Measurements from ENCODE around the gene PPARG. TPM values are rescaled to one million over a fixed set of nuclear protein-coding genes. Genes with fewer than 3 reads are reported as not detected.

PPARG gene
- polyA plus RNA-seq, 4 donors, result 11.7 to 40.3 (median 30.6) TPM

DNA sequence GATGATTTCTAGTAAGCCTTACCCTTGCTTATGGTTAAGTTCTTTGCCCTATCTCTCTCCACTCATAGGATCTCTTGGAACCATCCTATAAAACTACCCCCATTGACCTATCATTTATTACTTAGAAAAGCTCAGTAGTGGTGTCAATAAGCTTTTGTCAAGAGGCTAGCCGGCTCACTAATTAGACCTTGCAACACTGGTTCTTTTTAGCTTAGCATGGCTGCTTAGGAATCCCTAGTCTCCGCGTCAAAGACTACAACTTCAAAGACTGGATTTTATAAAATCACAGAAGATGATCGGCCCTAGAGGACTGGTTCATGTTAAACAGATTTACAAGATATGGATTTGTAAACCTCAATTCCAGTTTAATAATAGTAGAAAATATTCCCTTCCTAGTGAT is 7.6 kb downstream of the PPARG start:
- DNase-seq, result no peak
- no peaks in the 10 kb centered on the region for H3K27me3 ChIP-seq (ENCODE audit: control insufficient read depth in 3 of 3, insufficient read depth in 3 of 3, low read length in 3 of 3)
- 85 to 92% (median 86%) methylated on average over 4 of the region's 4 CpGs for WGBS, 3 donors
- no peaks in the 10 kb centered on the region for H3K9me3 ChIP-seq (ENCODE audit: control insufficient read depth in 2 of 2, insufficient read depth in 1 of 2, low read depth in 1 of 2, low read length in 1 of 2)
- no peak overlapping the region for H3K27ac ChIP-seq (ENCODE audit: low read depth in 1 of 3, low read length in 2 of 3)
- H3K4me3 ChIP-seq (ENCODE audit: low read depth in 1 of 3, low read length in 3 of 3), result no peak overlapping the region
- H3K4me1 ChIP-seq (ENCODE audit: control insufficient read depth in 3 of 3, insufficient read depth in 2 of 3, low read depth in 1 of 3, low read length in 2 of 3), result no peaks in the 10 kb centered on the region
- peaks cover 0 to under 1% (median 0%) of the 10 kb centered on the region in 3 donors for H3K36me3 ChIP-seq (ENCODE audit: control insufficient read depth in 3 of 3, insufficient read depth in 2 of 3, low read depth in 1 of 3, low read length in 3 of 3)
- FAIRE-seq, result no peak

- Histone ChIP-seq H3K27me3 (ENCODE audit: control insufficient read depth in 3 of 3, insufficient read depth in 3 of 3, low read length in 3 of 3) (no peaks in the 10 kb centered on the region), H3K4me1 (ENCODE audit: control insufficient read depth in 3 of 3, insufficient read depth in 2 of 3, low read depth in 1 of 3, low read length in 2 of 3) (peaks cover 0 to 3% (median 0%) of the 10 kb centered on the region in 3 donors), H3K36me3 (ENCODE audit: control insufficient read depth in 3 of 3, insufficient read depth in 2 of 3, low read depth in 1 of 3, low read length in 3 of 3) (peaks cover 0 to 3% (median 2%) of the 10 kb centered on the region in 3 donors), H3K27ac (ENCODE audit: low read depth in 1 of 3, low read length in 2 of 3) (no peak overlapping the region), H3K9me3 (ENCODE audit: control insufficient read depth in 2 of 2, insufficient read depth in 1 of 2, low read depth in 1 of 2, low read length in 1 of 2) (no peaks in the 10 kb centered on the region), H3K4me3 (ENCODE audit: low read depth in 1 of 3, low read length in 3 of 3) (no peak overlapping the region)
- DNase-seq, result no peak
- no peak for FAIRE-seq
- 72 to 84% (median 74%) methylated on average over 8 of the region's 8 CpGs for WGBS, 3 donors
Measured at GRCh38 chr3:12299026-12299425, 10.2 kb downstream of the PPARG start.

DNA sequence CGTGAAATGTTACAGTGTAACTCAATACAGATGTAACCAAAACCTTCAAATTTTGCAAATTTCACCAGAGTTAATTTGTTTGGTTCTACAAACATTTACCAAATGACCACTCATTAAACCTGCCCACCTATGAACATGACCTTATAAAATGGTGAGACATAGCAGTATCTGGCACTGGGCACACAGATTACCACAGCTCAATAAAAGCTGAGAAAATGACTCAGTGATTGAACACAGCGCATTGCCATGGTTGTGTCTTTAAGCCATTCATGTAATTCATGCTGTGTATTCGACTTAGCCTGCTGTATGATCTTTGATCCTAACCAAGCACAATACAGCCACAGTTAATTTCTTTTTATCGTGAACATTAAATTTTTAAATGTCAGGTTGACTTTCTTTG is 11.3 kb downstream of the PPARG start:
- 40 to 72% (median 47%) methylated on average over 4 of the region's 4 CpGs for WGBS, 3 donors
- H3K27me3 ChIP-seq (ENCODE audit: control insufficient read depth in 3 of 3, insufficient read depth in 3 of 3, low read length in 3 of 3), result no peaks in the 10 kb centered on the region
- H3K9me3 ChIP-seq (ENCODE audit: control insufficient read depth in 2 of 2, insufficient read depth in 1 of 2, low read depth in 1 of 2, low read length in 1 of 2), result no peaks in the 10 kb centered on the region
- H3K4me3 ChIP-seq (ENCODE audit: low read depth in 1 of 3, low read length in 3 of 3), result no peak overlapping the region
- H3K27ac ChIP-seq (ENCODE audit: low read depth in 1 of 3, low read length in 2 of 3), result no peak overlapping the region
- H3K4me1 ChIP-seq (ENCODE audit: control insufficient read depth in 3 of 3, insufficient read depth in 2 of 3, low read depth in 1 of 3, low read length in 2 of 3), result peaks cover 0 to 3% (median 0%) of the 10 kb centered on the region in 3 donors
- FAIRE-seq, result no peak
- DNase-seq, result peak in 1 of 2 donors; percentile 83
- H3K36me3 ChIP-seq (ENCODE audit: control insufficient read depth in 3 of 3, insufficient read depth in 2 of 3, low read depth in 1 of 3, low read length in 3 of 3), result peaks cover 0 to 3% (median 2%) of the 10 kb centered on the region in 3 donors

DNA sequence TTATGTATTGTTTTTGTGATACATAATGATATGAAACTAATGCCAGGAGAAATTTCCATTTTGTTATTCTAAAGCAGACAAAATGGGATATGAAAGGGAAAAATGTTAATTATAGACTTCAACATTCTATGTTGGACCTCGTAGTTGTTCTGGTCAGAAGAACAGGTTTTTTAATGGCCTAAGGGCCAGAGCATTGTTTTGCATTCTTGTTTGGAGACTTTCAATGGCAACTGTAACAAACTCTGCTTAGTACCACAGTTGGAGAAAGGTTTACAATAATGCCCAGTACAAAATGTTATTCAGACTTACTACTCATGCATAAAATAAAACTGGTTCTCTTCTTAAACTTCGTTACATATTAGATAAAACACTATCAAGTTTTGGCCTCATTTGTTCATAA is 12.2 kb downstream of the PPARG start:
- Histone ChIP-seq H3K4me3 (ENCODE audit: low read depth in 1 of 3, low read length in 3 of 3) (no peak overlapping the region), H3K9me3 (ENCODE audit: control insufficient read depth in 2 of 2, insufficient read depth in 1 of 2, low read depth in 1 of 2, low read length in 1 of 2) (no peaks in the 10 kb centered on the region), H3K27ac (ENCODE audit: low read depth in 1 of 3, low read length in 2 of 3) (no peak overlapping the region), H3K27me3 (ENCODE audit: control insufficient read depth in 3 of 3, insufficient read depth in 3 of 3, low read length in 3 of 3) (no peaks in the 10 kb centered on the region), H3K36me3 (ENCODE audit: control insufficient read depth in 3 of 3, insufficient read depth in 2 of 3, low read depth in 1 of 3, low read length in 3 of 3) (peaks cover 0 to 3% (median 2%) of the 10 kb centered on the region in 3 donors), H3K4me1 (ENCODE audit: control insufficient read depth in 3 of 3, insufficient read depth in 2 of 3, low read depth in 1 of 3, low read length in 2 of 3) (peaks cover 0 to 3% (median 0%) of the 10 kb centered on the region in 3 donors)
- no peak for DNase-seq
- WGBS, 3 donors, result 36 to 63% (median 49%) methylated on average over 2 of the region's 2 CpGs
- no peak for FAIRE-seq

- peaks cover 0 to 3% (median 0%) of the 10 kb centered on the region in 3 donors for H3K4me1 ChIP-seq (ENCODE audit: control insufficient read depth in 3 of 3, insufficient read depth in 2 of 3, low read depth in 1 of 3, low read length in 2 of 3)
- H3K27me3 ChIP-seq (ENCODE audit: control insufficient read depth in 3 of 3, insufficient read depth in 3 of 3, low read length in 3 of 3), result no peaks in the 10 kb centered on the region
- no peaks in the 10 kb centered on the region for H3K9me3 ChIP-seq (ENCODE audit: control insufficient read depth in 2 of 2, insufficient read depth in 1 of 2, low read depth in 1 of 2, low read length in 1 of 2)
- FAIRE-seq (no peak), DNase-seq (peak in 1 of 2 donors; percentile 72)
- peak overlapping the region in 1 of 3 donors; percentile 55 for H3K27ac ChIP-seq (ENCODE audit: low read depth in 1 of 3, low read length in 2 of 3)
- H3K36me3 ChIP-seq (ENCODE audit: control insufficient read depth in 3 of 3, insufficient read depth in 2 of 3, low read depth in 1 of 3, low read length in 3 of 3), result peaks cover 0 to 3% (median 2%) of the 10 kb centered on the region in 3 donors
- no peak overlapping the region for H3K4me3 ChIP-seq (ENCODE audit: low read depth in 1 of 3, low read length in 3 of 3)
- WGBS, 3 donors, result 13 to 56% (median 29%) methylated on average over 1 of the region's 1 CpG
Measured at GRCh38 chr3:12301513-12301912, 12.6 kb downstream of the PPARG start.

- Histone ChIP-seq H3K27me3 (ENCODE audit: control insufficient read depth in 3 of 3, insufficient read depth in 3 of 3, low read length in 3 of 3) (no peaks in the 10 kb centered on the region), H3K4me3 (ENCODE audit: low read depth in 1 of 3, low read length in 3 of 3) (no peak overlapping the region), H3K9me3 (ENCODE audit: control insufficient read depth in 2 of 2, insufficient read depth in 1 of 2, low read depth in 1 of 2, low read length in 1 of 2) (no peaks in the 10 kb centered on the region), H3K4me1 (ENCODE audit: control insufficient read depth in 3 of 3, insufficient read depth in 2 of 3, low read depth in 1 of 3, low read length in 2 of 3) (peaks cover 0 to 3% (median 0%) of the 10 kb centered on the region in 3 donors), H3K36me3 (ENCODE audit: control insufficient read depth in 3 of 3, insufficient read depth in 2 of 3, low read depth in 1 of 3, low read length in 3 of 3) (peaks cover 0 to 3% (median 2%) of the 10 kb centered on the region in 3 donors), H3K27ac (ENCODE audit: low read depth in 1 of 3, low read length in 2 of 3) (no peak overlapping the region)
- DNase-seq (no peak), FAIRE-seq (no peak)
- 88 to 97% (median 91%) methylated on average over 6 of the region's 6 CpGs for WGBS, 3 donors
Measured at GRCh38 chr3:12302564-12302963, 13.7 kb downstream of the PPARG start.

- peaks cover 0 to 6% (median 0%) of the 10 kb centered on the region in 3 donors for H3K4me1 ChIP-seq (ENCODE audit: control insufficient read depth in 3 of 3, insufficient read depth in 2 of 3, low read depth in 1 of 3, low read length in 2 of 3)
- no peaks in the 10 kb centered on the region for H3K9me3 ChIP-seq (ENCODE audit: control insufficient read depth in 2 of 2, insufficient read depth in 1 of 2, low read depth in 1 of 2, low read length in 1 of 2)
- DNase-seq (no peak), FAIRE-seq (no peak)
- no peaks in the 10 kb centered on the region for H3K27me3 ChIP-seq (ENCODE audit: control insufficient read depth in 3 of 3, insufficient read depth in 3 of 3, low read length in 3 of 3)
- WGBS, 3 donors, result 89 to 96% (median 96%) methylated on average over 2 of the region's 2 CpGs
- H3K4me3 ChIP-seq (ENCODE audit: low read depth in 1 of 3, low read length in 3 of 3), result no peak overlapping the region
- no peak overlapping the region for H3K27ac ChIP-seq (ENCODE audit: low read depth in 1 of 3, low read length in 2 of 3)
- H3K36me3 ChIP-seq (ENCODE audit: control insufficient read depth in 3 of 3, insufficient read depth in 2 of 3, low read depth in 1 of 3, low read length in 3 of 3), result peaks cover 0 to 3% (median 2%) of the 10 kb centered on the region in 3 donors
Measured at GRCh38 chr3:12303534-12303933, 14.7 kb downstream of the PPARG start.

- H3K4me1 ChIP-seq (ENCODE audit: control insufficient read depth in 3 of 3, insufficient read depth in 2 of 3, low read depth in 1 of 3, low read length in 2 of 3), result peaks cover 0 to 6% (median 0%) of the 10 kb centered on the region in 3 donors
- no peak overlapping the region for H3K27ac ChIP-seq (ENCODE audit: low read depth in 1 of 3, low read length in 2 of 3)
- H3K4me3 ChIP-seq (ENCODE audit: low read depth in 1 of 3, low read length in 3 of 3), result no peak overlapping the region
- H3K27me3 ChIP-seq (ENCODE audit: control insufficient read depth in 3 of 3, insufficient read depth in 3 of 3, low read length in 3 of 3), result no peaks in the 10 kb centered on the region
- FAIRE-seq (no peak), DNase-seq (no peak)
- H3K36me3 ChIP-seq (ENCODE audit: control insufficient read depth in 3 of 3, insufficient read depth in 2 of 3, low read depth in 1 of 3, low read length in 3 of 3), result peaks cover 0 to 3% (median 2%) of the 10 kb centered on the region in 3 donors
- H3K9me3 ChIP-seq (ENCODE audit: control insufficient read depth in 2 of 2, insufficient read depth in 1 of 2, low read depth in 1 of 2, low read length in 1 of 2), result no peaks in the 10 kb centered on the region
- WGBS, 3 donors, result 74 to 82% (median 81%) methylated on average over 6 of the region's 6 CpGs
Measured at GRCh38 chr3:12303993-12304392, 15.1 kb downstream of the PPARG start.

DNA sequence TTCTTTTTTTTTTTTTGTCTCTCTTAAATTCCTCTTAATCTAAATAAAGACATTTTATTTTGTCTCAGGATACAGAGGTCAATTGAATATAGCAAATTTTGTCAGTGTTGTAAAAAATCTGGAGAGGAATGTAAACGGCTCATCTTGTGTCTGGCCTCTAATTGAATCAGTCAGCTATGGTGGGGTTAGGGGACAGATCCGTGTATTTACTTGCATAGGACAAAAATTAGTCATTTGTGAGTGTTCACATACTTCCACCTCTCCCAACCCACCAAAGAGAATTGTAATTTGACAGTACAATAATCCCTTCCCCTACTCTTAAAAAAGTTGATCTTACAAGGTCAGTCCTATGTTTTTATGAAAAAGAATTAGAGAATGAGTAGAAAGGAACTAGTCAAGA is 18.3 kb downstream of the PPARG start:
- Histone ChIP-seq H3K27ac (ENCODE audit: low read depth in 1 of 3, low read length in 2 of 3) (no peak overlapping the region), H3K4me3 (ENCODE audit: low read depth in 1 of 3, low read length in 3 of 3) (no peak overlapping the region), H3K36me3 (ENCODE audit: control insufficient read depth in 3 of 3, insufficient read depth in 2 of 3, low read depth in 1 of 3, low read length in 3 of 3) (peaks cover 0 to 3% (median 0%) of the 10 kb centered on the region in 3 donors), H3K9me3 (ENCODE audit: control insufficient read depth in 2 of 2, insufficient read depth in 1 of 2, low read depth in 1 of 2, low read length in 1 of 2) (no peaks in the 10 kb centered on the region), H3K27me3 (ENCODE audit: control insufficient read depth in 3 of 3, insufficient read depth in 3 of 3, low read length in 3 of 3) (no peaks in the 10 kb centered on the region), H3K4me1 (ENCODE audit: control insufficient read depth in 3 of 3, insufficient read depth in 2 of 3, low read depth in 1 of 3, low read length in 2 of 3) (peaks cover 0 to 4% (median 0%) of the 10 kb centered on the region in 3 donors)
- DNase-seq (no peak), FAIRE-seq (no peak)
- WGBS, 3 donors, result 69 to 92% (median 75%) methylated on average over 2 of the region's 2 CpGs
